NCI-H748 treated with DMSO at 0.1 percent for 48 hours (cell line): ENCODE measurements around the gene TSPAN17.
A peak's percentile ranks its signal among the peaks of the same experiment; 100 is the strongest.

Source experiments
- DNase-seq: peaks from one replicate; lab custom pipeline; 2025; lab: John Stamatoyannopoulos, UW

The TSPAN17 gene

GRCh38 chr5:176621661-176622079 lies 25.6 kb upstream of the TSPAN17 start:
- DNase-seq: no peak

- no peak for DNase-seq
Observed at GRCh38 chr5:176624142-176624541, 23.1 kb upstream of the TSPAN17 start.

- DNase-seq: no peak
Observed at GRCh38 chr5:176624938-176625337, 22.3 kb upstream of the TSPAN17 start.

GRCh38 chr5:176625512-176625911 lies 21.8 kb upstream of the TSPAN17 start:
- DNase-seq: no peak

GRCh38 chr5:176625966-176626875 lies 21.1 kb upstream of the TSPAN17 start:
- DNase-seq: no peak

GRCh38 chr5:176626876-176627236 lies 20.4 kb upstream of the TSPAN17 start:
- DNase-seq: no peak

- DNase-seq: no peak
Observed at GRCh38 chr5:176627582-176627981, 19.7 kb upstream of the TSPAN17 start.

GRCh38 chr5:176628406-176629228 lies 18.7 kb upstream of the TSPAN17 start:
- DNase-seq: no peak

- DNase-seq: no peak
Observed at GRCh38 chr5:176629317-176629852, 17.9 kb upstream of the TSPAN17 start.

- DNase-seq: peak; percentile 34
Observed at GRCh38 chr5:176629853-176630680, 17.2 kb upstream of the TSPAN17 start, which contains the start of the genes EIF4E1B and SNCB. Gene EIF4E1B, plus strand, starts transcription at chr5:176630675. Its CDS starts 12,113 bp downstream, at chr5:176642788. Gene SNCB, minus strand, starts transcription at chr5:176630534. Its CDS starts 880 bp downstream, at chr5:176629654.

- no peak for DNase-seq
Observed at GRCh38 chr5:176630681-176631222, 16.5 kb upstream of the TSPAN17 start.

- DNase-seq: no peak
Observed at GRCh38 chr5:176631383-176632200, 15.7 kb upstream of the TSPAN17 start.

GRCh38 chr5:176632745-176633144 lies 14.5 kb upstream of the TSPAN17 start:
- no peak for DNase-seq

- DNase-seq: no peak
Observed at GRCh38 chr5:176633598-176633997, 13.7 kb upstream of the TSPAN17 start.

- DNase-seq: no peak
Observed at GRCh38 chr5:176636426-176636825, 10.9 kb upstream of the TSPAN17 start.

- no peak for DNase-seq
Observed at GRCh38 chr5:176637556-176637955, 9.7 kb upstream of the TSPAN17 start.

- no peak for DNase-seq
Observed at GRCh38 chr5:176638437-176638836, 8.8 kb upstream of the TSPAN17 start.

- DNase-seq: no peak
Observed at GRCh38 chr5:176639208-176639607, 8.1 kb upstream of the TSPAN17 start.

GRCh38 chr5:176639981-176640380 lies 7.3 kb upstream of the TSPAN17 start:
- DNase-seq: no peak

- no peak for DNase-seq
Observed at GRCh38 chr5:176640616-176641015, 6.7 kb upstream of the TSPAN17 start.
